ENCODE measurements around the gene CASP8.

GRCh38 chr2:201235860-201236811 is 24.2 kb upstream of the CASP8 start:
- no peak for TF ChIP-seq MAX (IDR thresholded peaks at IDR 0.05; ENCODE audit: insufficient read depth, insufficient read length)
- no peak for TF ChIP-seq GATA2 (IDR thresholded peaks at IDR 0.05; ENCODE audit: insufficient read depth, insufficient read length, low read depth, low read length)
- no peak for TF ChIP-seq POLR2AphosphoS5 (IDR thresholded peaks at IDR 0.05; ENCODE audit: insufficient read depth, low read depth, low read length)
